ENCODE data around the gene ZGPAT.

ZGPAT gene

DNA sequence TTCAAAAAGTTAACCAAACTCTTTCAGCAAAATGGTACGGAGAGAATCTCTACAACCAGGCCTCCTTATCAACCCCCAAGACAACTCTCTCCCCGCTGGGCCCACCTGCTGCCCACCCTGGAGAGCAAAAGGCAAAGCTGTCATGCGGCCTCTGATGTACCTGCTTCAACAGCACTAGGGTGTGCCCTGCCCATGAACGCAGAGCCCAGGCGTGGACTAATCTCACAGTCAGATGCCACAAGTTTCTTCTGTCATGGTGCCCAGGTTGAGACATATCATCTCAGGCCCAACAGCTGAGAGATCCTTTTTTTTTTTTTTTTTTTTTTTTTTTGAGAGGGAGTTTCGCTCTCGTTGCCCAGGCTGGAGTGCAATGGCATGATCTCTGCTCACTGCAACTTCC is 58.1 kb downstream of the ZGPAT start:
- H3K36me3 ChIP-seq (ENCODE audit: insufficient read depth, low read length) = no peaks in the 10 kb centered on the region
- no peak overlapping the region for H2AFZ ChIP-seq (ENCODE audit: low read length, unreplicated experiment)
- H3K4me1 ChIP-seq (ENCODE audit: control insufficient read depth, insufficient read depth, low read length, unreplicated experiment) = no peaks in the 10 kb centered on the region
- H3K4me3 ChIP-seq (ENCODE audit: low read depth, low read length) = no peak overlapping the region
- no peak overlapping the region for H3K27ac ChIP-seq (ENCODE audit: low read depth, low read length)
- H3K79me2 ChIP-seq (ENCODE audit: control insufficient read depth, insufficient read depth, low read length, unreplicated experiment) = no peaks in the 10 kb centered on the region
- H3K27me3 ChIP-seq (ENCODE audit: insufficient read depth, low read length) = no peaks in the 10 kb centered on the region

DNA sequence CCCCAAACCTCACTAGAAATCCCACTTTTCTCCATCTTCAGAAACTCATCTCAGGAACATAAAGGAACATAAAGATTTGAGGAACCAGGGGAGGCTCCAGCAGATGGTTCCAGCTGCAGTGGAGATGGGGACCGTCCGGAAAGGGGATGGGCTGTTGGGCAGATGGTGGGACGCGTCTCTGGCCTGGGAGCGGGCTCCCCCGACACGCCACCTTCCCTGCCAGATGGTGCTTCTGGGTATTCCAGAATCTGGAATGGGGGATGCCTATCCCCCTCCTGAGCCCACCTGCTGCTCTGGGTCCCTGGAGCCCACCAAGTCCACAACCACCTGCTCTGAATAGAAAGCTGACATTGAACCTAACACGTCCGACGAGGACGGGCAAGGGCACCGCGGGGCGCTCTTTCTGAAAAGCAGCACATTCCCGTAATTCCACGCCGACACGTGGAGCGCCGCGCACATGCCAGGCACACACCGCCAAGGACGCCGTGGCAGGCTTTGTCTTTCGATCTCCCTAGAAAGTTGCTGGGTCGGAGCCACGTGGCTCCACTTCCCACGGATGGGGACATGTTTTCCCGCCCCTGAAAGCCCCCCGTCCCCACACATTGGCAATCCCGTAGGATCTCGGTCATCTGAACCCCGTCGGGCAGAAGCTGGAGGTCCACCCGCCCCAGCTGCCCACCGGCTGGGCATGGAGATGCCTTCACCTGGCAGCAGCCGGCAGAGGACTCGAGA is 59.0 kb downstream of the ZGPAT start:
- Histone ChIP-seq H2AFZ (ENCODE audit: low read length, unreplicated experiment) (no peak overlapping the region), H3K36me3 (ENCODE audit: insufficient read depth, low read length) (no peaks in the 10 kb centered on the region), H3K4me1 (ENCODE audit: control insufficient read depth, insufficient read depth, low read length, unreplicated experiment) (no peaks in the 10 kb centered on the region), H3K79me2 (ENCODE audit: control insufficient read depth, insufficient read depth, low read length, unreplicated experiment) (no peaks in the 10 kb centered on the region), H3K27ac (ENCODE audit: low read depth, low read length) (no peak overlapping the region), H3K4me3 (ENCODE audit: low read depth, low read length) (no peak overlapping the region), H3K27me3 (ENCODE audit: insufficient read depth, low read length) (no peaks in the 10 kb centered on the region)

DNA sequence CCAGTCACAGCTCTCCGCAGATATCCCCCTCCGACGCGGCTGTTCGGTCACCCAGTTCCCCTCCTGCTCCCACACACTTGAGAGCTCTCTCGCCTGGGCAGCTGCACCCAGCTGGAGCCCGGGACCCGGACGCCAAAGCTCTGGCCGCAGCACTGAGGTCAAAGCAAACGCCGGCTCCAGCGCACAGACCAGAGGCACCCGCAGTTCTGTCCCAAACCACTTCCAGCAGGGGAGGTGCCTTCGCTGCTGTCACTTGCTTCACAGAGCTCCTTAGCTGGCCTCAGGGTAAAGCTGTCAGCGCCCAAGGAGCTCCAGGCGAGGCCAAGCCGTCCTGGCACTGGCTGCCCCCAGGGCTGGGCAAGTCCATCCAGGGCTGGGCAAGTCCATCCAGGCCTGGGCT is 59.6 kb downstream of the ZGPAT start:
- no peak overlapping the region for H3K4me3 ChIP-seq (ENCODE audit: low read depth, low read length)
- H3K36me3 ChIP-seq (ENCODE audit: insufficient read depth, low read length) = no peaks in the 10 kb centered on the region
- no peak overlapping the region for H2AFZ ChIP-seq (ENCODE audit: low read length, unreplicated experiment)
- no peaks in the 10 kb centered on the region for H3K27me3 ChIP-seq (ENCODE audit: insufficient read depth, low read length)
- no peaks in the 10 kb centered on the region for H3K79me2 ChIP-seq (ENCODE audit: control insufficient read depth, insufficient read depth, low read length, unreplicated experiment)
- H3K4me1 ChIP-seq (ENCODE audit: control insufficient read depth, insufficient read depth, low read length, unreplicated experiment) = no peaks in the 10 kb centered on the region
- H3K27ac ChIP-seq (ENCODE audit: low read depth, low read length) = no peak overlapping the region

DNA sequence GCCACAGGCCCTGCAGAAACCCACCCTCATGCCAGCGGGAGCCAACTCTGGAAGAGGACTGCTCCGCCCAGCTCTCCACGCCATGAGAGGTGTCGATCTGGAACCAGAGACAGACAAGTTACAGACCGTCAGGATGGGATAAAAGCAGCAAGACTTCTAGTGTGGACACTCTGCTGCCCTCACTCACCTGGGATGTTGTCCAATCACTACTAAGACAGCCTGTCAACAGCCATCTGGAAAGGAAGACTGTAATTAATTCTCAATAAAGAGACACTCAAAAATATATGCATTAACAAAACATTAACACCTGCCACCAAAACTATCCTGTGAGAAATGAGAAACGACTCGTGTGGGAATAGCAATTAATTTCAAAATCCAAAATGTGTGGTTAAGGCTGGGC is 60.0 kb downstream of the ZGPAT start:
- Histone ChIP-seq H3K27me3 (ENCODE audit: insufficient read depth, low read length) (no peaks in the 10 kb centered on the region), H3K4me1 (ENCODE audit: control insufficient read depth, insufficient read depth, low read length, unreplicated experiment) (no peaks in the 10 kb centered on the region), H2AFZ (ENCODE audit: low read length, unreplicated experiment) (no peak overlapping the region), H3K79me2 (ENCODE audit: control insufficient read depth, insufficient read depth, low read length, unreplicated experiment) (no peaks in the 10 kb centered on the region), H3K27ac (ENCODE audit: low read depth, low read length) (no peak overlapping the region), H3K36me3 (ENCODE audit: insufficient read depth, low read length) (no peaks in the 10 kb centered on the region), H3K4me3 (ENCODE audit: low read depth, low read length) (no peak overlapping the region)

DNA sequence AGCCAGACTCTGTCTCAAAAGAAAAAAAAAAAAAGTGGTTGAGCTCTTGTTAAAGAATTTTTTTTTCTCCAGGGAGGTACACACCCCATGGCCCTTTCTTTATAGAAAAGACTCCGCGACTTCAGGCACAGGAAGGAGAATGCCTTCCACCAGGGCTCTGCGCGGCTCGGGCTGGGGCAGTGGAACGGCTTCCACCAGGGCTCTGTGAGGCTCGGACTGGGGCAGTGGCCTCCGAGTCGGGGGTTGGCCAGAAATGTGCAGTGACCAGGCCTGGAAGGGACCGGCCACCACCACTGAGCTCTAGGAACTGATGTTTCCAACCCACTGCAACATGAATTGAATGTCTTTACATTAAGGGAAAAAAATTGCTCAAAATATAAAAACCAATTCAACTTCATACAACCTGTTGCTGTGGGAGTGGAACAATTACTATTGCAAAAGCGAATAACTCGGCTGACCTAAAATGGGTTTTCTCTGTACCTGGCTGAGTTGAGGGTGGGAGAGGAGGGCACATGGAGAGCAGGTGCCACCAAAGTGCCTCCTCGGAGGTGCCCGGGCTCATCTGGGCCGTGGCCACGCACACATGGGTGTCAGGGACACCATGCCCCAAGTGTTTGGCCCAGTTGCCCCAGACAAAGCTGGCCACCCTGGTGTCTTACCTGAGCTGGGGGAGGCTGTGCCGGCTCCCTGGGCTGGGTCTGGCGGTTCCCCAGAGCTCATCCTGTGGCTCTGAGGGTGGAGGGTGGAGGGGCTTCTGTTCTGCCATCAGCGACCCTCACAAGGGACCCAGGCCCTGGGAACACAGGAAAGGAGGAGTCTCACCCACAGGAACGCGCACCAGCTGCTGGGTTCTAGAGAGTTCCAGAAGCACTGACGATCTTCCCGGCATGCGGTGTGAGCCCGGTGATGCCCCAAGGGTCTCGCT is 61.0 kb downstream of the ZGPAT start:
- no peaks in the 10 kb centered on the region for H3K27me3 ChIP-seq (ENCODE audit: insufficient read depth, low read length)
- H3K4me1 ChIP-seq (ENCODE audit: control insufficient read depth, insufficient read depth, low read length, unreplicated experiment) = no peaks in the 10 kb centered on the region
- no peaks in the 10 kb centered on the region for H3K36me3 ChIP-seq (ENCODE audit: insufficient read depth, low read length)
- no peak overlapping the region for H2AFZ ChIP-seq (ENCODE audit: low read length, unreplicated experiment)
- H3K79me2 ChIP-seq (ENCODE audit: control insufficient read depth, insufficient read depth, low read length, unreplicated experiment) = no peaks in the 10 kb centered on the region
- no peak overlapping the region for H3K27ac ChIP-seq (ENCODE audit: low read depth, low read length)
- H3K4me3 ChIP-seq (ENCODE audit: low read depth, low read length) = no peak overlapping the region

DNA sequence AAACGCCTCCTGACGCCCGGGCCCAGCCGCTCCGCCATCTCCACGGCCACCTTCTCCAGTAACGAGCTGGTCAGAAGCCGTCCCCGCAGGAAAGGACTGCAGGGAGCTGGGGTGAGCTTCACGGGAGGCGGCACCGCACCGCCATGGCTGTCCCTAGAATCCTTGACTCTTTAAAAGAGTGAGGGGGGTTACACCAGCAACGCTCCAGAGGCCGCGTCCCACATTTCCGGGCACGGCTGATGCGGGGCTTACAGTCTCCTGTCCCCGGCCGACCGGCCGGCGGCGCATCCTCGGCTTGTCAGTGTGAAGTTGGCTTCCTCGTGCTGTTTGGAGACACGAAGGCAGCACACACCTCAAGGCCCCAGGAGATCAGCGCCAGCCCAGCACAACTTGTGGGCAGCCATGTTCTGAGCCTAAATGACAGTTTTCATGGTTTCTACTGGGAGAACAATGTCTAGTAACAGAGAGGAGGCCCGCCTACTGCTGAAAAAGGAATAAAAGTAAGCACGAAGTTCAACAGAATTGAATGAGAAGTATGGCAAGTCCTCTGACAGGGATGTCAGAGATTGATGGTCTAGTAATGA is 62.1 kb downstream of the ZGPAT start:
- Histone ChIP-seq H3K36me3 (ENCODE audit: insufficient read depth, low read length) (no peaks in the 10 kb centered on the region), H3K79me2 (ENCODE audit: control insufficient read depth, insufficient read depth, low read length, unreplicated experiment) (no peaks in the 10 kb centered on the region), H2AFZ (ENCODE audit: low read length, unreplicated experiment) (no peak overlapping the region), H3K27me3 (ENCODE audit: insufficient read depth, low read length) (no peaks in the 10 kb centered on the region), H3K27ac (ENCODE audit: low read depth, low read length) (no peak overlapping the region), H3K4me3 (ENCODE audit: low read depth, low read length) (no peak overlapping the region), H3K4me1 (ENCODE audit: control insufficient read depth, insufficient read depth, low read length, unreplicated experiment) (no peaks in the 10 kb centered on the region)

DNA sequence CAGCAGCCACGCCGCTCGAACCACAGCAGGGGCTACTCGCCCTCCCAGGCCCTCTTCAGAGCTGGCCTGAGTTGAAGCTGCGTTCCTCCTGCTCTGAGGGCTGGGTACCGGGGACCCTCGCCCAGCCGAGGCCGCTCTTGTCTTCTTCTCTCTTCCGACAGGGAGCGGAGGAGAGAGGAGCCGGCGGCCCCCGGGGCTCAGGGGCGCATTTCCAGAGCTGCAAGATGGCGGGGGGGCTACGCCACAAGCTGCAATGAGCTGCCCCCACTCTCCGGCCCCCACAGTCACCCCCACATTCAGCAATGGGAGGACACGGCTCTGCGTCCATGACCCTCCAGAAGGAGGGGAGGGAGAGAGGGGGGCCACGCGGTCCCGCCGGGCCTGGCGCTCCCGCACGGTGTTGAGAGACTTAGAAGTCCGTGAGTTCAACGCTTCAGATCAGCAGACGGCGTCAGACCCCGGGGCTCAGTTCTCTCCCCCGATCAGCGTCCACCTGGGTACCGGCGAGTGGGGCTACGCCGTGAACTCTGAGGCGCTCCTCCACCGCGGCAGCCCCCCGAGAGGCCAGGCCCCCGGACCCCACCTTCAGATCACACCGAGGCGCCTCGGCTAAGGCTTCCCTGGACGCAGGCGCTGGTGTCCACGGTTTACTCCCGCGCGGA is 63.3 kb downstream of the ZGPAT start:
- Histone ChIP-seq H3K36me3 (ENCODE audit: insufficient read depth, low read length) (no peaks in the 10 kb centered on the region), H3K79me2 (ENCODE audit: control insufficient read depth, insufficient read depth, low read length, unreplicated experiment) (no peaks in the 10 kb centered on the region), H3K27ac (ENCODE audit: low read depth, low read length) (no peak overlapping the region), H3K4me3 (ENCODE audit: low read depth, low read length) (no peak overlapping the region), H3K27me3 (ENCODE audit: insufficient read depth, low read length) (no peaks in the 10 kb centered on the region), H2AFZ (ENCODE audit: low read length, unreplicated experiment) (no peak overlapping the region), H3K4me1 (ENCODE audit: control insufficient read depth, insufficient read depth, low read length, unreplicated experiment) (no peaks in the 10 kb centered on the region)

DNA sequence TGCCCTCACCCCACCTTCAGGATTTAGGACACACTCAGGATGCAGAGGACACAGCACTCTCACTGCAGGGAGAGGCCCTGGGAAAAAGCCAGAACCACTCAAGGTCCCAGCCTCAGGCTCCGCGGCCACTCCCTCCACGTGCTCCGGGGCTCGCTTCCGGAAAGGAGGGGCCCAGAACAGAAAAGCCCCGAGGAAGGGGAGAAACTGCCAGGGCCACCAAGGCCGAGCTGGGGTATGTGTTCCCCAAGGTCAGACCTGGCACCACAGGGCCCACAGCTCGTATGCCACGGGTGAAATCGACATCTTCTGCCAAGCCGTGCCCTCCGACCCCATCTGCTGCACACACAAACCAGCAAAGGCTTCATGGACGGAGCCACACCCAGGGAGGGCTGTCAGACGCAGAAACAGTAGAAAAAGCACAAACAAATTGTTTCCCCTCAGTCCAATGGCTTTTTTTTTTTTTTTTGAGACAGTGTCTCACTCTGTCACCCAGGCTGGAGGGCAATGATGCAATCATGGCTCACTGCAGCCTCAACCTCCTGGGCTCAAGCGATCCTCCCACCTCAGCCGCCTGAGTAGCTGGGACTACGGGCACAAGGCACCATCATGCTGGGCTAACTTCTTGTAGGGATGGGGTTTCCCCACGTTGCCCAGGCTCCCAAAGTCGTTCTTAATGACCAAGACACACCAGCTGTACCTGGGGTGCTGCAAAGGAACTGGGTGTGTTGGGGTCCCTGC is 65.1 kb downstream of the ZGPAT start:
- Histone ChIP-seq H3K27ac (ENCODE audit: low read depth, low read length) (no peak overlapping the region), H3K36me3 (ENCODE audit: insufficient read depth, low read length) (no peaks in the 10 kb centered on the region), H3K4me1 (ENCODE audit: control insufficient read depth, insufficient read depth, low read length, unreplicated experiment) (no peaks in the 10 kb centered on the region), H3K4me3 (ENCODE audit: low read depth, low read length) (no peak overlapping the region), H2AFZ (ENCODE audit: low read length, unreplicated experiment) (no peak overlapping the region), H3K27me3 (ENCODE audit: insufficient read depth, low read length) (no peaks in the 10 kb centered on the region), H3K79me2 (ENCODE audit: control insufficient read depth, insufficient read depth, low read length, unreplicated experiment) (no peaks in the 10 kb centered on the region)

DNA sequence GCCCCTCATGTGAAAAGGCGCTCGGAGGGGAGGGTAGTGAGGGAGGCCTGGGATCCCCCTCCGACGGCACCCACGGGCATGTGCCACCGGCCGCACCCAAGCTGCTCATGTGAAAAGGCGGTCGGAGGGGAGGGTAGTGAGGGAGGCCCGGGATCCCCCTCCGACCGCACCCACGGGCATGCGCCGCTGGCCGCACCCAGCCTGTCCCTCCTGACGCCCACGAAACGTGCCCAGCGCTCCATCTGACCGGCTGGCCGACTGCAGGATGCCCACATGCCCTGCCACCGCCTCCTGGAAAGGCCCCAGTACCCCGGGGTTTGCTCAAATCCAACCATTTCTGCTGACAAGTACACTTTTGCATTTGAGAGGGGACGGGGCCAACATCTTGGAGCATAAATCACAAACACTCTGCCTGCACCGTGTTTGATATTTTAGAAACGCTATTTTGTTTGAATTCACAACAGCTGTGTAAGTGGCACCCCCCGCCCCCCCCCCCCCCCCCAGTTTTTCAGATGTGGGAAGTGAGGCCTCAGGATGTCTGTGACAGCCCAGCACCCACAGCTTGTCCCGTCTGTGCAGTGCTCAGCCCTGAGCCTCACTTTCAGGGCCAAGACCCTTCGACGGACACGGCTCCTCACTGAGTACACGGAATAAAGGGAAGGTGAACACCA is 65.9 kb downstream of the ZGPAT start:
- no peak overlapping the region for H3K4me3 ChIP-seq (ENCODE audit: low read depth, low read length)
- no peak overlapping the region for H2AFZ ChIP-seq (ENCODE audit: low read length, unreplicated experiment)
- H3K79me2 ChIP-seq (ENCODE audit: control insufficient read depth, insufficient read depth, low read length, unreplicated experiment) = no peaks in the 10 kb centered on the region
- H3K27me3 ChIP-seq (ENCODE audit: insufficient read depth, low read length) = no peaks in the 10 kb centered on the region
- H3K27ac ChIP-seq (ENCODE audit: low read depth, low read length) = no peak overlapping the region
- no peaks in the 10 kb centered on the region for H3K36me3 ChIP-seq (ENCODE audit: insufficient read depth, low read length)
- no peaks in the 10 kb centered on the region for H3K4me1 ChIP-seq (ENCODE audit: control insufficient read depth, insufficient read depth, low read length, unreplicated experiment)
